SK-N-MC (cell line): ENCODE data around the gene CAND2.

ENCODE experiments used
- EZH2 ChIP-seq: fragments of 200-600 bp; sonication (generic); IDR thresholded peaks from one replicate; pipeline ENCODE4 v1.6.1; 2017; ENCODE audit warnings: antibody characterized with exemption
- FOXP2 ChIP-seq: optimal IDR thresholded peaks from 2 replicates; pipeline ENCODE3; 2011; ENCODE audit warnings: mild to moderate bottlenecking, moderate library complexity; ENCODE audit not compliant: insufficient read depth; ENCODE audit errors: extremely low read length, control extremely low read depth
- POLR2AphosphoS5 ChIP-seq: IDR thresholded peaks from 2 replicates; pipeline ENCODE4 v1.6.1; 2012; ENCODE audit warnings: mild to moderate bottlenecking, low read depth, low read length, borderline replicate concordance

DNA sequence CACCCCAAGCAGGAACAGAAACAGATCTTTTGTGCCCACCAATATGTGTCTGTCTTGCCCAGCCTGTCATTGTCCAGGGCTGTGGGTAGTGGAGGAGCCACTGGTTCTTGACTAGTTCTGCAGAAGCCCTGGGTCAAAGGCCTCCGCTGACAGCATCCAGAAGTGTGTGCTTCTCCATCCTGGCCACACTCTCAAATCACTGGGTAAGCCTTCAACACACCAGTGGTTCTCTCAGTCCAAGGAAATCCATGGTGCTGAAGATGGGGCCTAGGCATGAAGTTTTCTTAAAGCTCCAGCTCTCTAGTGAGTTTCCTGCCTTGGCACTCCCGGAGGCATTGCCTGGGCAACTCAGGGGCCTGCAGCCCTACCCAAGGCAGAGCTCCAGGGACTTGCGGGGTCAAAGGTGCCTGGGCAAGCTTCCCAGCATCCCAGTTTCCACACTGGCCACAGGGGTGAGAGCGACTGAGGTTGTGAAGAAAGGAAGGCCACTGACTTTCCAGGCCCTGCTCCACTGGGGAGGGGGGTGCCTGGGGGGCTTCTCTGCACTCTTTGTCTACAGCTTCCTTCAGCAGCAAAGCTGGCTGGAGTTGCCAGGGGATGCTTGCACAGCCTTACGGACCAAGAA lies 82.8 kb downstream of the CAND2 start:
- TF ChIP-seq POLR2AphosphoS5 (no peak), FOXP2 (no peak), EZH2 (no peak)
